NCI-H146 (cell line): ENCODE data around the gene TPRN.

ENCODE experiments used
- DNase-seq: peaks from one replicate; lab custom pipeline; 2025; lab: John Stamatoyannopoulos, UW

The TPRN gene

GRCh38 chr9:137235424-137236237 is 35.1 kb upstream of the TPRN start:
- DNase-seq, result peak; percentile 39

GRCh38 chr9:137234758-137235423 is 34.4 kb upstream of the TPRN start:
- no peak for DNase-seq

DNA sequence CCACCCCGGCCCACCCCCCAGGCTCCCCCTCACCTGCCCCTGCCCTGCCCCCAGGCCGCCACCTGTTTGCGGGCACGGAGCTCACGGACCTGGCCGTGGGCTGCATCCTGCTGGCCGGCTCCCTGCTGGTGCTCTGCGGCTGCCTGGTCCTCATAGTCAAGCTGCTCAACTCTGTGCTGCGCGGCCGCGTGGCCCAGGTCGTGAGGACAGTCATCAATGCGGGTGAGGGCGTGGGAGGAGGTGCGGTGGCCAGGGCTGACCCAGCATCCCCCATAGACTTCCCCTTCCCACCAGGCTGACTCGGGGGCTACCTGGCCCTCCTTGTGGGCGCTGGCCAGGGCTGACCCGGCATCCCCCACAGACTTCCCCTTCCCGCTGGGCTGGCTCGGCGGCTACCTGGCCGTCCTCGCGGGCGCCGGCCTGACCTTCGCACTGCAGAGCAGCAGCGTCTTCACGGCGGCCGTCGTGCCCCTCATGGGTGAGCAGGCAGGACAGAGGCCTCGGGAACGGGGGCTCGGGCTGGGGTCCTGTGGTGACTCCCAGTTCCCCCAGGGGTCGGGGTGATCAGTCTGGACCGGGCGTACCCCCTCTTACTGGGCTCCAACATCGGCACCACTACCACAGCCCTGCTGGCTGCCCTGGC is 33.6 kb upstream of the TPRN start:
- peak; percentile 42 for DNase-seq

- DNase-seq, result no peak
Measured at GRCh38 chr9:137233143-137233980, 32.8 kb upstream of the TPRN start.

DNA sequence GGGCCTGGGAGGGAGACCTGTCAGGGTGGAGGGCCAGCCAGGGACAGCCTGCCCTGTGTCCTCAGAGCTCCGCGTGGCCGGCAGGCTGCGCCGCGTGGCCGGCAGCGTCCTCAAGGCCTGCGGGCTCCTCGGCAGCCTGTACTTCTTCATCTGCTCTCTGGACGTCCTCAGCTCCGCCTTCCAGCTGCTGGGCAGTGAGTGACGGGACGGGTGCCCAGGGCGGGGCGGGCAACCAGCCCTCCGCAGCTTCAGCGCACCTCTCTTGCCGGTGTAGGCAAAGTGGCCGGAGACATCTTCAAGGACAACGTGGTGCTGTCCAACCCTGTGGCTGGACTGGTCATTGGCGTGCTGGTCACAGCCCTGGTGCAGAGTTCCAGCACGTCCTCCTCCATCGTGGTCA is 32.0 kb upstream of the TPRN start:
- no peak for DNase-seq

GRCh38 chr9:137232101-137232500 is 31.6 kb upstream of the TPRN start:
- DNase-seq, result no peak

DNA sequence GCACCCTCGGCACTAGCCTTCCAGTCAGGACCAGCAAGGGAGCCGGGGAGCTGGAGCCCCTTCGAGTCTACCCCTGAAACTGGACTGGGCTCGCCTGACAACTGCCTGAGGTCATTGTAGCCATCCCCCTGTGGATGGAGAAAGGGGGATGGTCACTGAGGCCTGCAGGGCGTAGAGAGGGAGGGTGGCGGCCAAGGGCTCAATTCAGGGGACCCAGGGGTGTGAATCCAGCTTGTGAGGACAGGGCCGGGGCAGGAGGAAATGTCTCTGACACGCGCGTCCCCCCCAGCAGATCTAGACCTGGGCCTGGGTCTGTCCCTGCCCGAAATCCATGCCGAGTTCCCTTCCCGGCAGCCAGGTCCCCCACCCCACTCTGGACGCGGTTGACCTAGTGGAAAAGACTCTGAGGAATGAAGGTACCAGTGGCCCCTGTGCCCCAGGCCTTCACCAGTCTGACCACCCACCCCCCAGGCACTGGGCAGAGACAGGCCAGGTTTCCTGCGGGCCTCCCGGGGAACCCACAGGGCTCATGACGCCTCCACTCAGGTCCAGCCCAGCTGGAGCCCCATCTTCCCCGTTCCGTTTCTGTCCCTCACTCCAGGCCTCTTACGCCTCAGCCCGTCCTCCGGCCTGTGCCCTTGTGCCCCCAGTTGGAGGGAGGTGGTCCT is 31.0 kb upstream of the TPRN start:
- no peak for DNase-seq

DNA sequence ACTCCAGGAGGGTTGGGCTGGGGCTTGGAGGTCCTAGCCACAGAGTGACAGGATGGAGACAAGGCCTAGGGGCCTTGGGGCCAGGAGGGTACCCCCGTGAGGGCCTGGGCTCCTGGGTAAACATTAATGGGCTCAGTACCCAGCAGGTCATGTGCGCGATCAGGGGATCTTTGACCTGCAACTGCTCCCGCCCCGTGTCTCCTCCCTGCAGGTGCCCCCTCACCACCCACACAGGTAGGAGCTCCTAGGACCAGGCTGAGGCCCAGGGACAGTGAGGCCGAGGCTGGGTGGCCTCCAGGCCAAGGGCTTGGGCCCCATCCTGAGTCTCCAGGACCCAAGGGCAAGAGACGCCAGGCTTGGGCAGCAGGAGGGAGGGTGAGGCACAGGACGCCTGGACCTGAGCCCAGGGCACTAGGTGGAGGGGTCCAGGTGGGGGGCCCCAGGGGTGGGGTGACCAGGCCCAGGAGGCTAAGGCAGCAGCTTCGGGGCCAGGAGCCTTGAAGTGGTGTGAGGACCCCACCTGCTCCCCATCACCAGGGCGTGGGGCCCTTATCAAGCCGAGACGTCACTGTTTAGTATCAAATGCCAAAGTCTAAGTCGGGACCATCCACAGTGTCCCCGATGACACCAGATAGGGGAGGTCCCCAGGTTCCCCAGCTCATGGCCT is 30.3 kb upstream of the TPRN start, which contains the start of gene SLC34A3:
Gene SLC34A3 (plus strand): TSS at position 197 of the 667 bp plus-strand sequence. CDS start 802 bp downstream, outside the sequence.
- no peak for DNase-seq

- no peak for DNase-seq
Measured at GRCh38 chr9:137229903-137230704, 29.6 kb upstream of the TPRN start.

- no peak for DNase-seq
Measured at GRCh38 chr9:137228968-137229896, 28.7 kb upstream of the TPRN start.

GRCh38 chr9:137228506-137228967 is 28.0 kb upstream of the TPRN start:
- DNase-seq, result peak; percentile 46

DNA sequence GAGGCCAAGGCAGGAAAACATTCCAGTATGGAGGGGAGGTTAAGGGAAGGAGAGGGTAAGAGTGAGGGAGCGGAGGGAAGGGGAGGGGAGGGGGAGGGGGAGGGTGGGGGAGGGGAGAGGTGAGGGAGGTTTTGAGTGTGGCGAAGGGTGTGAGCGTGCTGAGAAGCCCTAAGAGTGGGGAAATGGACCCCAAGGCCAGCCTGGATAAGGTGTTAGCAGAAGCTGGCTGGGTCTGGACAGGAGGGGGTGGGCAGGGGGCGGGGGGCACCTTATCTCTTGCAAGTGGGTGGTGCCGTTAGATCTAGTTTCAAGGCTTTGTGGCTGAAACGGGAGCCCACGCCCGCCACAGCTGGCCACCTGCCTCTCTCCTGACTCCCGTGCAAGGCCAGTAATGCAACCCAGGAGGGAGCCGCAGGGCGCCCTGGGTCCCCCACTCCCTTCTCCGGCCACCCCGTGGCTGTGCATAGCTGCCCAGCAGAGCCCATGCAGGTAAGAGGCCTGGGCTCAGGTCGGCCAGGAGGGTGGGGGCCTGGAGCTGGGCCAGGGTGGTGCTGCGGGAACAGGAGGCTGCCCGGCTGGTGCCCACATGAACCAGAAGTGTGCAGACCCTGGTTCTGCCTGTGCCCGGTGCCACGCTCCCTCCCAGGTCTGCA is 27.4 kb upstream of the TPRN start:
- DNase-seq, result peak; percentile 29

DNA sequence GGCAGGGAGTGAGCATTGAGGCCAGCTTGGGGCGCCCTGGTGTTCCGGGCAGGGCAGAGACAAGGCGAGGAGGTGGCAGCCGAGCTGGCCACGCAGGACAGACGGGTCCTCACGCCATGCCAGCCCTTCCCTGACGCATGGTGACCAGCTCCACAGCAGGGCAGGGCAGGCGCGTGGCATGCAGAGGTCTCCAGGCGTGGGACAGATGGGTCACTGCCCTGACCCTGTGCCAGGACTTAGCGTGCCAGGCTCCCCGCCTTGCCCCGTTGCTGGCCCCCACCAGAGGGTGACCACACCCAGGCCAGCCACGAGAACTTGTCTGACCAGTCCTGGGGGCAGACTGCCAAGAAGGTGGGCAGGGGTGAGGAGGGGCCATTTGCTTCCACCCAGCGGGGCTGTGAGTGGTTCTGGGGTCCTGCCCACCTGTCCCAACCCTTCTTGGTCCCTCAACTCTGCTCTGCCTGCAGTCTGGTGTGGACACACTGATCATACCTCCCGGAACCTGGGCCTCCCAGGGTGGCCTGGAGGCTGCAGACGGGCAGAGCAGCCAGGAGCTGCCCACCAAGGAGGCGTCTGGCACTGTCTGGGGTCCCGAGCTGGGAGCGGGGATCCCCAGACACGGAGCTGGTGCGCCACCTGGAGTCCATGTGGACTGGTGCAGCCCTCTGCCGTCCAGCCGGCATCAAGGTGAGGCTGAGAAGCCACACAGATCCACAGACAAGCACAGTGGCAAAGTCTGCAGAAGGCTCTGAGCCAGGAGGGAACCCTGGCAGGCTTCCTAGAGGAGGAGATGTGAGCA is 26.7 kb upstream of the TPRN start, which contains the start of gene RNF224:
Gene RNF224 (plus strand): TSS at position 449 of the 799 bp plus-strand sequence. CDS start 834 bp downstream, outside the sequence.
- DNase-seq, result peak; percentile 63

DNA sequence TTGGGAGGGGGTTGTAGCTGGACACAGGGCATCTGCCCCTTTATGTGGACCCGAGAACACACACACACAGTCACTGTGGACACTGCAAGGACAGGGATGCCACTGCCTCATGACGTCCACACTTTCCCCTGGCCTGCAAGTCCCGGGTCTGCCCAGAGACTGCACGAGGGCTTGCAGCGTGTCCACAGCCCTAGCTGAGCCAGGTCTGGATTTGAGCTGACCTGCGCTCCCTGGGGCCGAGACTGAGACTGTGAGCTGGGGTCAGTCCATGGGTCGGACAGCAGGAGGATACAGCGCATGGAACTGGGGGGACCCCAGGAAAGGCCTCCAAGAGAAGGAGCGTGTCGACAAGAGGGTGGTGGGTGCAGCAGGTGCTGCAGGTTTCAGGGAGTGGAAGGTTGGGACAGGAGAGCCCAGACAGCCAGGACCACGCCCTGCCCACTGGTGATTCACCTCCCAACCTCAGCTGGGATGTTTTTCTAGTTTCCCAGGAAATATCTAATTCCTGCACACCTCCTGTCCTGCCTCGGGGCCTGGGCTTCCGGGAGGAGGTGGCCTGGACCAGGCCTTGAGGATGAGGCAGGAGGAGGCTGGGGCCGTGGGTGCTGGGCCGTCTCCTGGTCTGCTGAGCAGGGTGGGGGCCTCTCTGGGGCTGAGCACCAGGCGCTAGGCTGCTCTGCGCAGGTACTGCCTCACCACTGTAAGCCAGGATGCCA is 26.0 kb upstream of the TPRN start:
- DNase-seq, result no peak

- DNase-seq, result no peak
Measured at GRCh38 chr9:137225699-137226331, 25.3 kb upstream of the TPRN start.
